LNCaP clone FGC (cell line): ENCODE data around the gene CRNKL1.

Experiments
- DNase-seq: peaks from one replicate; pipeline ENCODE4 v3.0.0-alpha.2; 2011; ENCODE audit warnings: low read depth
- H3K4me3 ChIP-seq: 2 replicates; pipeline ENCODE4 v1.5.1; 2011; ENCODE audit warnings: mild to moderate bottlenecking, low read depth, low read length, control low read depth
- TF ChIP-seq, protein P1 (sequence below): IDR thresholded peaks from 2 replicates; pipeline ENCODE4 v1.5.1; 2012; ENCODE audit warnings: mild to moderate bottlenecking; ENCODE audit not compliant: control insufficient read depth, insufficient read depth; ENCODE audit errors: extremely low read depth

The CRNKL1 gene

GRCh38 chr20:20052074-20052970, at the start of gene CRNKL1, which contains the start of gene CFAP61:
Gene CRNKL1, minus strand, starts transcription at chr20:20052466. Its CDS starts 124 bp downstream, at chr20:20052342.
Gene CFAP61, plus strand, starts transcription at chr20:20052532. Its CDS starts 4,122 bp downstream, at chr20:20056654.
- H3K4me3 ChIP-seq = peak within 1 kb of the TSS; percentile 99
- DNase-seq = peak; percentile 95
- TF ChIP-seq, protein P1, sequence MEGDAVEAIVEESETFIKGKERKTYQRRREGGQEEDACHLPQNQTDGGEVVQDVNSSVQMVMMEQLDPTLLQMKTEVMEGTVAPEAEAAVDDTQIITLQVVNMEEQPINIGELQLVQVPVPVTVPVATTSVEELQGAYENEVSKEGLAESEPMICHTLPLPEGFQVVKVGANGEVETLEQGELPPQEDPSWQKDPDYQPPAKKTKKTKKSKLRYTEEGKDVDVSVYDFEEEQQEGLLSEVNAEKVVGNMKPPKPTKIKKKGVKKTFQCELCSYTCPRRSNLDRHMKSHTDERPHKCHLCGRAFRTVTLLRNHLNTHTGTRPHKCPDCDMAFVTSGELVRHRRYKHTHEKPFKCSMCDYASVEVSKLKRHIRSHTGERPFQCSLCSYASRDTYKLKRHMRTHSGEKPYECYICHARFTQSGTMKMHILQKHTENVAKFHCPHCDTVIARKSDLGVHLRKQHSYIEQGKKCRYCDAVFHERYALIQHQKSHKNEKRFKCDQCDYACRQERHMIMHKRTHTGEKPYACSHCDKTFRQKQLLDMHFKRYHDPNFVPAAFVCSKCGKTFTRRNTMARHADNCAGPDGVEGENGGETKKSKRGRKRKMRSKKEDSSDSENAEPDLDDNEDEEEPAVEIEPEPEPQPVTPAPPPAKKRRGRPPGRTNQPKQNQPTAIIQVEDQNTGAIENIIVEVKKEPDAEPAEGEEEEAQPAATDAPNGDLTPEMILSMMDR = no peak

GRCh38 chr20:20100881-20101280, 48.6 kb upstream of the CRNKL1 start:
- DNase-seq = no peak
- no peak overlapping the region for H3K4me3 ChIP-seq
- TF ChIP-seq, protein P1 = no peak

DNA sequence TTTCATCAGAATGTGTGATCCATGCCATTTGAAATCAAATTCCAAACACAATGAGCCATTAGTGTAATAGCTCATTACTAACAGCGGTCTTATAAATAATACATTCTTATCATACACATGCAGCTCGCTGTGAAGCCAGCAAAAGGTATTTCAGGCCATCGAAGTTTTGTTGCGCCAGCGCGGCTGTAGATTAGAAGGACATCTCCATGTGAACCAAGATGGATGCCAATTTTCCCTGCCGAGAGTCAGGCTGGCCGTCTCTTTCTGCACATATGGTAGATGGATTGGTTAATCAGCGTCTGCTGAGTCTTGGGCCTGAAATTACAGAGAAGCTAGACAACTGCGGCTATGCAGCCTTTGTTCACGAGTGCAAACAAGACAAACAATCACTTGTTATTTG, 44.2 kb upstream of the CRNKL1 start:
- no peak overlapping the region for H3K4me3 ChIP-seq
- TF ChIP-seq, protein P1 = no peak
- DNase-seq = no peak

GRCh38 chr20:20095114-20095872, 43.0 kb upstream of the CRNKL1 start:
- TF ChIP-seq, protein P1 = no peak
- no peak for DNase-seq
- no peak overlapping the region for H3K4me3 ChIP-seq

DNA sequence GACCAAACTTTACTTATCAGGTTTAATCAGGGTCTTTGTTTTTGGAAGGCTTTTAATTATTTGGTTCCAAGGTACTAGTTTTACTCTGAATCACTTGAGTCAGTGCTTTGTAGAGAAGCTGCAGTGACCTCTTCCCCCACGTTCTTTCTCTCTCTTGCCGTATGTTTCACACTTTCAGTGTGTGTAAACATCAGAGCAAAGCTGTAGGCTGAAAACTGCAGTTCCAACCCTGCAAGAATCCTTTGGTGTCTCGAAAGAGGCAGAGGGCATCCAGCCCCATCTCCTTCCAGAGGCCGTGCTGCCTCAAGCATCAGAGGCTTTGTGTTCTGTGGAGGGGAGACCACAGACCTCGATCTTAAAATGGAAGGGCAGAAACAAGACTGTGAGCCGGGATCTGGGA, 42.1 kb upstream of the CRNKL1 start:
- no peak overlapping the region for H3K4me3 ChIP-seq
- TF ChIP-seq, protein P1 = no peak
- DNase-seq = no peak

- TF ChIP-seq, protein P1 = no peak
- no peak for DNase-seq
- H3K4me3 ChIP-seq = no peak overlapping the region
These were observed 40.6 kb upstream of the CRNKL1 start for GRCh38 chr20:20092827-20093226.
